GM13977 (cell line): Measurements from ENCODE around the gene NT5C.

Experiments used
- DNase-seq: peaks from one replicate; pipeline ENCODE4 v3.0.0; 2012; ENCODE audit warnings: low spot score
- in situ Hi-C: fragments of 300-500 bp; cut with MboI; formaldehyde crosslinking; loops from one replicate; pipeline ENCODE4 v1.12.0; 2022; ENCODE audit warnings: low sequenced_read_pairs, low pct_unique_long_range_greater_than_20kb, mixed read lengths, inconsistent platforms; ENCODE audit not compliant: unreplicated experiment
- TF ChIP-seq, protein P1 (sequence below): IDR thresholded peaks from 2 replicates; pipeline ENCODE4 v1.5.1; 2012; ENCODE audit warnings: mild to moderate bottlenecking, control low read depth; ENCODE audit not compliant: insufficient read depth; ENCODE audit errors: extremely low read depth, missing control alignments

The NT5C gene

DNA sequence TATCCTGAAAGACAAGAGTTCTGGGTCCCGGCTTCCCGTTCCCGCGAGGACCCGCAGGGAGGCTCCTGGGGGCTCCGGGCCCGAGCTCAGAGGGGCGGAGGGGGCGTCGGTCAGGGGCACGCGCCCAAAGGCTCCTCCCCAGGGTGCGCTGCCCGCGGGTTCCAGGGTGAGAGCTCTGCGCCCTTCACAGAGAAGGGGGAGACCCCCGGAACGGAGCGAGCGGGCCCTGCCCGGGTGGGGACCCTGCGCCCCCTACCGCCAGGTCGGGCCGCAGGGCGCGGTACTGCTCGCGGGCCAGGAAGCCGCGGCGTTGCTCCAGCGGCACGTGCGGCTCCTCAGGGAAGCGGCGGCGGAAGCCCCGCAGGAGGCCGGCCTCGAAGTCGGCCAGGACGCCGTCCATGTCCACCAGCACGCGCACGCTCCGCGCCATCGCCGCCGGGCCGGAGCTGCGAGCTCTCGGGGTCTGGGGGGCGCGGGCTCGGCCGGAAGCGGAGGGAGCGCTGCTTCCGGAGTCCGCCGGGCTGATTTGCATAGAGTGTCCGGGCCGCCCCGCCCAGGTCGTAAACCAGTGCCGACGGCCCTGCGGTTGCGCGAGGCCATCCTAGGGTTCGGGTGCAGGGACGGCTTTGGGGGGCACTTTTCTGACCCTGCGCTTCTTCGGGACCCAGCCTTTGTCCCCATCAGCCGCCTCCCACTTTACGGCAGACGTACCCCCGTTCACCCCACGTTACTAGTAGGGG, at the start of gene NT5C:
NT5C (minus strand) TSS at position 465 of the 740 bp plus-strand sequence; CDS start at position 430, 35 bp downstream.
- in situ Hi-C loops, result no loop called here
- TF ChIP-seq, protein P1, sequence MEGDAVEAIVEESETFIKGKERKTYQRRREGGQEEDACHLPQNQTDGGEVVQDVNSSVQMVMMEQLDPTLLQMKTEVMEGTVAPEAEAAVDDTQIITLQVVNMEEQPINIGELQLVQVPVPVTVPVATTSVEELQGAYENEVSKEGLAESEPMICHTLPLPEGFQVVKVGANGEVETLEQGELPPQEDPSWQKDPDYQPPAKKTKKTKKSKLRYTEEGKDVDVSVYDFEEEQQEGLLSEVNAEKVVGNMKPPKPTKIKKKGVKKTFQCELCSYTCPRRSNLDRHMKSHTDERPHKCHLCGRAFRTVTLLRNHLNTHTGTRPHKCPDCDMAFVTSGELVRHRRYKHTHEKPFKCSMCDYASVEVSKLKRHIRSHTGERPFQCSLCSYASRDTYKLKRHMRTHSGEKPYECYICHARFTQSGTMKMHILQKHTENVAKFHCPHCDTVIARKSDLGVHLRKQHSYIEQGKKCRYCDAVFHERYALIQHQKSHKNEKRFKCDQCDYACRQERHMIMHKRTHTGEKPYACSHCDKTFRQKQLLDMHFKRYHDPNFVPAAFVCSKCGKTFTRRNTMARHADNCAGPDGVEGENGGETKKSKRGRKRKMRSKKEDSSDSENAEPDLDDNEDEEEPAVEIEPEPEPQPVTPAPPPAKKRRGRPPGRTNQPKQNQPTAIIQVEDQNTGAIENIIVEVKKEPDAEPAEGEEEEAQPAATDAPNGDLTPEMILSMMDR, result peak; percentile 78
- DNase-seq, result peak; percentile 95

DNA sequence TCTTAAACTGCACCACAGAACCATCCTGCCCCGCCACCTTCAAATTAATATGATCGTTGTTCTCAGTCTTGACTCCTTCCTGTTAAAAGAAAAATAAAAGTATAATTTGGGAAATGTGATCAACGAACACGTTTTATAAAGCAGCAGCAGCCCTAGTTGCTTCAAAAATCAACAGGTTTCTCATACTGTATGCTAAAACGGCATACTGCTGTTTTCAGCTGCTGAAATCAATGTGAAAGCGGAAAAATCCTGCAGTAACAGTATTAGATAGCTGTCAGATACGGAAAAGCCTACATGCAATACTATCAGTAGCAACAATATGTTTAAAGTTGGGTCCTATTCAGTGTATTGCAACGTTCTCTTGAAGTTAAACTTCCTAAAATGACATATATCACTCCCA, 49.6 kb upstream of the NT5C start:
- in situ Hi-C loops, result loop anchor here (25.0 kb wide), 1 partner anchor 419 kb away; no protein-coding TSS in a partner anchor
- TF ChIP-seq, protein P1, result no peak

DNA sequence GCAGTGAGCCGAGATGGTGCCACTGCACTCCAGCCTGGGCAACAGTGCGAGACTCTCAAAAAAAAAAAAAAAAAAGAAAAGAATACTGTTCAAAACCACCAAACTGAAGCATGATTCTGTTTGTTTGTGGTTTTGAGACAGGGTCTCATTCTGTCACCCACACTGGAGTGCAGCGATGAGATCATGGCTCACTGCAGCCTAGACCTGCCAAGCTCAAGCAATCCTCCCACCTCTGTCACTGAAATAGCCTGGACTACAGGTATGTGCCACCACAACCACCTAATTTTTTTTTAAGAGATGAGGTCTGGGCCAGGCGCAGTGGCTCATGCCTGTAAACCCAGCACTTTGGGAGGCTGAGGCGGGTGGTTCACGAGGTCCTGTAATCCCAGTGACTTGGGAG, 46.9 kb upstream of the NT5C start:
- TF ChIP-seq, protein P1, result no peak
- in situ Hi-C loops, result loop anchor here (25.0 kb wide), 1 partner anchor 416 kb away; no protein-coding TSS in a partner anchor

More for the DNA sequence above, 49.6 kb upstream of the NT5C start:
- no peak for DNase-seq

DNA sequence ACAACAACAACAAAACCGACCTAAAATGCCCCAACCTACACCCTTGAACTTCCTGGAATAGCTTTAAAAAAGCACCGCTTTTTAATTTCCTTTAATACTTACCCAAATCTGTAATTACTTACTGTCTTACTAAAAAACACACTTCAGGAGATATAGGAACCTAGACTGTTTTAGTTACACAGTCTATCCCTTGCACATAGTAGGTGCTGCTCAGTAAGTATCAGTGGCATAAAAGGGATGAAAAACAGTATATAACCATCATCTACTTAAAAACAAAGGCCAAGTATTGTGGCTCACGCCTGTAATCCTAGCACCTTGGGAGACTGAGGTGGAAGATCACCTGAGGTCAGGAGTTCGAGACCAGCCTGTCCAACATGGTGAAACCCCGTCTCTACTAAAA, 45.1 kb upstream of the NT5C start:
- in situ Hi-C loops, result loop anchor here (25.0 kb wide), 1 partner anchor 414 kb away; no protein-coding TSS in a partner anchor
- TF ChIP-seq, protein P1, result no peak
- DNase-seq, result no peak

More for the DNA sequence above, 46.9 kb upstream of the NT5C start:
- DNase-seq, result no peak

DNA sequence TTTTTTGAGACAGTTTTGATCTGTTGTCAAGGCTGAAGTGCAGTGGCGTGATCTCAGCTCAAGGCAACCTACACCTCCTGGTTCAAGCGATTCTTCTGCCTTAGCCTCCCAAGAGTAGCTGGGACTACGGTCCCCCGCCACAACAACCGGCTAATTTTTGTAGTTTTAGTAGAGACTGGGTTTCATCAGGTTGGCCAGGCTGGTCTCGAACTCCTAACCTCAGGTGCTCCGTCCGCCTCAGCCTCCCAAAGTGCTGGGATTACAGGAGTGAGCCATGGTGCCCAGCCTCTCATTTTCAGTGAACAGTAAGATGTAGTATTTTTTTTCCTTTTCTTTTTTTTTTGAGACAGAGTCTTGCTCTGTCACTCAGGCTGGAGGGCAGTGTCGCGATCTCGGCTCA, 43.5 kb upstream of the NT5C start:
- TF ChIP-seq, protein P1, result no peak
- no peak for DNase-seq
- in situ Hi-C loops, result loop anchor here (25.0 kb wide), 1 partner anchor 413 kb away; no protein-coding TSS in a partner anchor

DNA sequence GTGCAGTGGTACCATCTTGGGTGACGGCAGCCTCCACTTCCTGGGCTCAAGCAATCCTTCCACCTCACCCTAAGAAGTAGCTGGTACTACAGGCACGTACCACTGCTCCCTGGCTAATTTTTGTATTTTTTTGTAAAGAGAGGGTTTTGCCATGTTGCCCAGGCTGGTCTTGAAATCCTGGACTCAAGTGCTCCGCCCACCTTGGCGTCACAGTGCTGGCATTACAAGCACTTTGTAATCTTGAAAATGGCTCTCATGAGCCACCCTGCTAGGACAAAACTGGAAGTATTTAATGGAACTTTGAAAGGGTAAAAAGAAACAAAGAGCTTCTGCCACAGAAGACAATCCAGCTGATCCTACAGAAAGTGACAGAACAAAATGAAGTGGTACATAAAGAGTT, 42.0 kb upstream of the NT5C start:
- in situ Hi-C loops, result no loop called here
- TF ChIP-seq, protein P1, result no peak

More for the DNA sequence above, 42.0 kb upstream of the NT5C start:
- no peak for DNase-seq
